SK-N-SH (cell line): ENCODE measurements around the gene SLIT1. TPM values are rescaled to one million over a fixed set of nuclear protein-coding genes. Genes with fewer than 3 reads are reported as not detected.

Source experiments
- CTCF ChIA-PET: fragments of 300-600, 350-600 bp; formaldehyde crosslinking; extraction: SDS; loops from one replicate; lab custom pipeline; 2021; lab: Yijun Ruan, JAX
- POLR2A ChIA-PET: fragments of 350-600 bp; sonication (Branson Sonifier 250); formaldehyde crosslinking; extraction: SDS; loops from one replicate; lab custom pipeline; 2020; ENCODE audit warnings: antibody characterized with exemption, inconsistent platforms; lab: Yijun Ruan, JAX
- DNase-seq: peaks from one replicate; pipeline ENCODE4 v3.0.0; 2012
- H2AFZ ChIP-seq: fragments of 200-600 bp; sonication (generic); 2 replicates; pipeline ENCODE4 v1.8.1; 2016; ENCODE audit warnings: antibody characterized with exemption, mild to moderate bottlenecking, low read depth
- H3F3A ChIP-seq: fragments of 200-600 bp; sonication (generic); replicated peaks from 2 replicates; pipeline ENCODE3; 2016; ENCODE audit warnings: antibody characterized with exemption, mild to moderate bottlenecking; ENCODE audit not compliant: insufficient read depth
- H3K27ac ChIP-seq, 2 experiments: fragments of 200-500 bp in 1 of 2; fragments of 200-600 bp in 1 of 2; sonication (Bioruptor generic) in 1 of 2; sonication (generic), shearing (Covaris generic) in 1 of 2; 2 replicates each; pipeline versions ENCODE4 v1.5.1 to v1.6.1; 2014 to 2016; ENCODE audit warnings: low read depth in 2 of 2, inconsistent platforms in 1 of 2, low read length in 1 of 2, mild to moderate bottlenecking in 1 of 2, mixed read lengths in 1 of 2
- H3K27me3 ChIP-seq: fragments of 200-600 bp; sonication (generic), shearing (Covaris generic); 2 replicates; pipeline ENCODE4 v1.6.1; 2016; ENCODE audit warnings: mixed run types; ENCODE audit not compliant: insufficient read depth
- H3K36me3 ChIP-seq, 2 experiments: fragments of 200-500 bp in 1 of 2; fragments of 200-600 bp in 1 of 2; sonication (Bioruptor generic) in 1 of 2; sonication (generic) in 1 of 2; replicated peaks in 1 of 2; 2 replicates each; pipeline versions ENCODE3 to v1.5.1; 2014 to 2016; ENCODE audit warnings: low read length in 1 of 2, mild to moderate bottlenecking in 1 of 2; ENCODE audit not compliant: insufficient read depth in 2 of 2, control insufficient read depth in 1 of 2
- H3K4me1 ChIP-seq, 2 experiments: fragments of 200-500 bp in 1 of 2; fragments of 200-600 bp in 1 of 2; sonication (Bioruptor generic) in 1 of 2; sonication (generic), shearing (Covaris generic) in 1 of 2; 2 replicates each; pipeline versions ENCODE4 v1.5.1 to v1.6.1; 2014 to 2016; ENCODE audit warnings: low read depth in 1 of 2, low read length in 1 of 2, mixed run types in 1 of 2; ENCODE audit not compliant: insufficient read depth in 2 of 2, control insufficient read depth in 1 of 2
- H3K4me2 ChIP-seq: fragments of 200-600 bp; sonication (generic), shearing (Covaris generic); 2 replicates; pipeline ENCODE4 v1.6.1; 2017; ENCODE audit warnings: mixed run types
- H3K4me3 ChIP-seq, 2 experiments: fragments of 200-500 bp in 1 of 2; fragments of 200-600 bp in 1 of 2; sonication (Bioruptor generic) in 1 of 2; sonication (generic), shearing (Covaris generic) in 1 of 2; 2 replicates each; pipeline versions ENCODE4 v1.5.1 to v1.8.1; 2014 to 2016; ENCODE audit warnings: low read depth in 2 of 2, inconsistent platforms in 1 of 2, low read length in 1 of 2, mild to moderate bottlenecking in 1 of 2, mixed read lengths in 1 of 2, moderate library complexity in 1 of 2
- H3K79me2 ChIP-seq: fragments of 200-600 bp; sonication (generic); 2 replicates; pipeline ENCODE4 v1.8.1; 2017; ENCODE audit warnings: mild to moderate bottlenecking; ENCODE audit not compliant: insufficient read depth
- H3K9ac ChIP-seq: fragments of 200-600 bp; sonication (generic); 2 replicates; pipeline ENCODE4 v1.6.1; 2017; ENCODE audit warnings: mixed run types
- H3K9me2 ChIP-seq: fragments of 200-600 bp; sonication (generic); 2 replicates; pipeline ENCODE4 v1.6.1; 2017; ENCODE audit warnings: mixed run types
- H3K9me3 ChIP-seq: fragments of 200-600 bp; sonication (generic); 2 replicates; pipeline ENCODE4 v1.6.1; 2017; ENCODE audit warnings: mixed run types, mild to moderate bottlenecking, moderate library complexity
- H4K20me1 ChIP-seq: fragments of 200-600 bp; sonication (generic); 2 replicates; pipeline ENCODE4 v1.6.1; 2017; ENCODE audit warnings: mild to moderate bottlenecking, mixed run types; ENCODE audit not compliant: insufficient read depth
- CHD2 ChIP-seq: fragments of 150-350 bp; IDR thresholded peaks from 2 replicates; pipeline ENCODE4 v1.6.1; 2018; ENCODE audit warnings: low read length; ENCODE audit not compliant: partially characterized antibody
- CTCF ChIP-seq: fragments of 200-600 bp; sonication (generic); IDR thresholded peaks from 2 replicates; pipeline ENCODE4 v1.6.1; 2017; ENCODE audit warnings: antibody characterized with exemption, mild to moderate bottlenecking, moderate library complexity
- ELF1 ChIP-seq: IDR thresholded peaks from 2 replicates; pipeline ENCODE4 v1.4.0; 2012
- FOXJ3 ChIP-seq: sonication (generic); formaldehyde crosslinking; IDR thresholded peaks from 2 replicates; pipeline ENCODE4 v1.5.1; 2020; ENCODE audit warnings: mild to moderate bottlenecking, missing genetic modification reagents
- IRF3 ChIP-seq: fragments of 150-350 bp; IDR thresholded peaks from 2 replicates; pipeline ENCODE4 v1.6.1; 2016; ENCODE audit warnings: mild to moderate bottlenecking, low read depth, low read length
- JUND ChIP-seq: IDR thresholded peaks from 2 replicates; pipeline ENCODE4 v1.4.0; 2012
- MAX ChIP-seq: IDR thresholded peaks from 2 replicates; pipeline ENCODE4 v1.4.0; 2012; ENCODE audit warnings: low read depth
- MXI1 ChIP-seq: IDR thresholded peaks from 2 replicates; pipeline ENCODE4 v1.6.1; 2012; ENCODE audit warnings: mild to moderate bottlenecking, low read depth, low read length, improper control_type of control experiment
- NFIC ChIP-seq: IDR thresholded peaks from 2 replicates; pipeline ENCODE4 v1.4.0; 2012; ENCODE audit warnings: borderline replicate concordance
- NRF1 ChIP-seq: IDR thresholded peaks from 2 replicates; pipeline ENCODE4 v1.6.1; 2012; ENCODE audit warnings: low read depth, mild to moderate bottlenecking, low read length
- PBX3 ChIP-seq: IDR thresholded peaks from 2 replicates; pipeline ENCODE4; 2012
- POLR2AphosphoS5 ChIP-seq: IDR thresholded peaks from 2 replicates; pipeline ENCODE4 v1.6.1; 2012; ENCODE audit warnings: low read depth, low read length
- REST ChIP-seq: IDR thresholded peaks from 2 replicates; pipeline ENCODE4 v1.6.1; 2012; ENCODE audit warnings: mild to moderate bottlenecking, low read depth, low read length, moderate library complexity
- RXRA ChIP-seq: IDR thresholded peaks from 2 replicates; pipeline ENCODE4 v1.4.0; 2012; ENCODE audit warnings: low read depth, mild to moderate bottlenecking, borderline replicate concordance
- SIN3A ChIP-seq: IDR thresholded peaks from 2 replicates; pipeline ENCODE4 v1.6.1; 2012; ENCODE audit warnings: low read depth, mild to moderate bottlenecking, low read length, moderate library complexity, borderline replicate concordance
- TAF1 ChIP-seq: IDR thresholded peaks from 2 replicates; pipeline ENCODE4 v1.6.1; 2012; ENCODE audit warnings: low read depth, mild to moderate bottlenecking, low read length, moderate library complexity, borderline replicate concordance
- TCF12 ChIP-seq: IDR thresholded peaks from 2 replicates; pipeline ENCODE4 v1.4.0; 2012
- TEAD4 ChIP-seq: IDR thresholded peaks from 2 replicates; pipeline ENCODE4 v1.4.0; 2012; ENCODE audit warnings: mild to moderate bottlenecking, borderline replicate concordance; ENCODE audit not compliant: insufficient read depth
- YY1 ChIP-seq: IDR thresholded peaks from 2 replicates; pipeline ENCODE4 v1.4.0; 2012; ENCODE audit warnings: low read depth, mild to moderate bottlenecking
- ZBTB33 ChIP-seq: IDR thresholded peaks from 2 replicates; pipeline ENCODE4 v1.4.0; 2012; ENCODE audit warnings: low read depth, borderline replicate concordance
- WGBS: methylation state at CpG from one replicate; pipeline ENCODE4 v1.1.6; 2017; ENCODE audit warnings: low lambda C conversion rate; 5-methylcytosine and 5-hydroxymethylcytosine counted together
- polyA plus RNA-seq, 3 experiments: library from polyadenylated mRNA; depleted of rRNA; stranded (reverse); fragments of >200 nt; gene quantifications; 2 replicates each; pipeline ENCODE4 v1.2.3, GENCODE V29; 2012

SLIT1 gene
- polyA plus RNA-seq, 1 of the 3 experiments (the other 2 are of a cell fraction): 0.05 TPM

GRCh38 chr10:97207756-97208346 is 22.1 kb upstream of the SLIT1 start:
- TF ChIP-seq MAX (no peak), TAF1 (no peak), TCF12 (no peak), REST (no peak), NRF1 (no peak), FOXJ3 (CRISPR knock-in tag) (no peak), TEAD4 (no peak), ZBTB33 (no peak), CTCF (no peak), JUND (no peak), MXI1 (no peak), IRF3 (no peak), PBX3 (no peak), ELF1 (no peak), YY1 (no peak), CHD2 (no peak), NFIC (no peak), SIN3A (no peak), RXRA (no peak), POLR2AphosphoS5 (no peak)
- DNase-seq: no peak
- no peaks in the 10 kb centered on the region for H3K9me3 ChIP-seq
- H3K27ac ChIP-seq: no peak overlapping the region
- ChIA-PET POLR2A (no interaction called here), CTCF (interaction anchor here (0.8 to 22.9 kb wide), 7 partner anchors 13 to 567 kb away, joined by 3 to 894 read pairs (median 53); partner anchors contain the start of gene SLIT1)
- no peaks in the 10 kb centered on the region for H3K79me2 ChIP-seq
- H4K20me1 ChIP-seq: no peaks in the 10 kb centered on the region
- H3K4me1 ChIP-seq: no peaks in the 10 kb centered on the region
- no peaks in the 10 kb centered on the region for H3K36me3 ChIP-seq
- H3K9me2 ChIP-seq: no peaks in the 10 kb centered on the region
- H3K9ac ChIP-seq: no peak overlapping the region
- H3K4me3 ChIP-seq: no peak overlapping the region
- H2AFZ ChIP-seq: no peak overlapping the region
- H3K4me2 ChIP-seq: no peak overlapping the region
- 50% methylated on average over 7 of the region's 7 CpGs for WGBS
- H3F3A ChIP-seq: no peaks in the 10 kb centered on the region
- H3K27me3 ChIP-seq: no peaks in the 10 kb centered on the region
